Measurements from ENCODE around the gene IFIT5.
"Not testable (repeated sequence)": the region's sequence is repeated elsewhere in the genome, so short reads cannot be mapped to it uniquely, and the experiment has no call there.

IFIT5 gene

DNA sequence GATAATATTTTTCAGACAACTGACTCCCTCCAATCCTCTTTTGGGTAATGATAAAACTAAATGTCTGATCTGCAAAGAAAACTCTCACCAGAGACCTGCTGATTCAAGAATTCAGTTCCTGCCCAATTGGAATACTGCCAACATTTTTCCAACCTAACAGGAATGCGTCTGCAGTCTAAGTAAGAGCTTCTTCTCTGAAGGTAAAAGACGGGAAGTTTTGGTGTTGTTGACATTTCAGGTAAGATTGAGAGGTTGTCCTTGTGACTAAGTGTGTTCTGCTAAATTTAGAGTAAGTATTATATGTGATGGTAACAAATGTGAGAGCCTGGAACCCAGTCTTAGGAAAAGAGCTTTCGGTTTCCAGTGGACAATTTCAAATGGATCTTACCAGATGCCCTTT lies 17.6 kb downstream of the IFIT5 start:
- no peak for DNase-seq (ENCODE audit: low spot score)

- DNase-seq (ENCODE audit: low spot score), result no peak
Observed at GRCh38 chr10:89438525-89438924, 24.2 kb downstream of the IFIT5 start.

DNA sequence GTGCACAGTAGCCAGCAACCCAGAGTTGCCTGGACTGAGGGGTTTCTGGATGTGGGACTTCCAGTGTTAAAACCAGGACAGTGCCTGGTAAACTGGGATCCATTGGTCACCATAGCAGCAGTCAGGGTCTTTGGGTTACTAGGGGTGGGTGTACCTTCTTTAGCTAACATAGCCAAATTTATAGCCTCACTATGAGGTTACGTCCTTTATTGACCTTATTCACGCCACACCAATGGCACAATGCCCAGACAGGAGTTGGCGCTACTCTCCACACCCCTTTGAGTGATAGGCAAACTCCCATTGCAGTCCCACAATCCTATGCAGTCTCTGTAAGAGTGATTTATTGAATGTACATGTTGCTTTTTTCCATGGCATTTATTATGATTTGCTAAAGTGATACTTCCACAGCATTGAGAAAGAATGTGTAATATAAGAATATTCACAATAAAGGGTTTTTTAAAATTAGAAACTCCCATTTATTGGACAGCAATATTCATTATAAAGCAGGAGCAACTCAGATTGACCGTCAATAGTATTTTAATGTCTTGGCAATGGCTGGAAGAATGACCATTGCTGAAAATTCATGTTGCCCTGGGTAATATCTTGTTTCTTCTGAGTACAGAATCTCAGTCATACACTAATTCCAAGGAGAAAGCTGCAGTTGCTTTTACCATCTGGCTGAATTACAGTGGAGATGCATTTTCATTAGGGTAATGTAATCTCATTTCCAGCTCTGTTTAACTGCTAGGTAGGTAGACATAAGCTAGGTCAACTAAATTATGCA lies 26.1 kb downstream of the IFIT5 start:
- no peak for DNase-seq (ENCODE audit: low spot score)

GRCh38 chr10:89442289-89442688 lies 27.9 kb downstream of the IFIT5 start:
- DNase-seq (ENCODE audit: low spot score), result no peak

DNA sequence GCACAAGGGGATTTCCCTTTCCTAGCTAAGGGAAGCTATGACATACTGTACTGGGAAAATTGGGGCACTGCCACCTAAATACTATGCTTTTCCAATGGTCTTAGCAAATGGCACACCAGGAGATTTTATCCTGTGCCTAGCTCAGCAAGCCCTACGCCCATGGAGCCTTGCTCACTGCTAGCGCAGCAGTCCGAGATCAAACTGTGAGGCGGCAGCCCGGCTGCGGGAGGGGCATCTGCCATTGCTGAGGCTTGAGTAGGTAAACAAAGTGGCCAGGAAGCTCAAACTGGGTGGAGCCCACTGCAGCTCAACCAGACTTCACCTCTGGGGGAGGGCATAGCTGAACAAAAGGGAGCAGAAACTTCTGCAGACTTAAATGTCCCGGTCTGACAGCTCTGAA lies 30.5 kb downstream of the IFIT5 start:
- DNase-seq (ENCODE audit: low spot score), result not testable (repeated sequence)

DNA sequence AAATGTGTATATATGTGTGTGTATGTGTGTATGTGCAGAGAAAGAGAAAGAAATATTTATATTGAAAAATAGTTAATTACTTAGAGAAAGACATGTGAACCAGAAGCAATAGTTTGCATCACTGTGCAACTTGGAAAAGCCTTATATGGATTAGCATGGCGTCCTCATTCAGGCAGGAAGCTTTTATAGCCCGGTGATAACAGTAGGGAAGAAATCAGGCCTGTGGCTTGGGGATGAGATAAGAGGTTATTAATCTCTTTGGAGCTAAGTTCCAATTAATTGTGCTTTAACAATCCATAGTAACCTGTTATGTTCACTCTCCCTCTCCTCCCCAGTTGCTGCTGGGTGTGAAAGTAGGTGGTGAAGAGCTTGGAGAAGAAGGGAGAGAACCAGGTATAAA lies 36.5 kb downstream of the IFIT5 start:
- DNase-seq (ENCODE audit: low spot score), result no peak

DNA sequence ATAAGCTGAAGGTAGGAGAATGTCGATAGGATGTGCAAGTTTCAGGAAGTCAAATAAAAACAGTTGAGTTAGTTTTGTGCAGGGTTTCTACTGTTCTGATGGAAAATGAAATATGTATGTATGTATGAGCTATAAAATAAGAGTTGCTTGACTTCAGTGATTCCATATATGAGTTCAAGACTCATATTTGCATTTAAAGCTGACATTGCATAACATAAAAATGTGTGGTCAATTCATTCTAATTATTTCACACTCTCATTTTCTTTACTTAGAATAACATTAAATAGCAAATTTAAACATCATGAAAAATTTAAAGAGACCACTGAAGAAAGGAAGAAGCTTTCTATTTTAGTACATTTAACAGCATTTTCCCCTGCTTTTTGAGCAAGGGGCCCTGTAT lies 37.8 kb downstream of the IFIT5 start:
- DNase-seq (ENCODE audit: low spot score), result no peak

GRCh38 chr10:89454561-89455347 lies 40.4 kb downstream of the IFIT5 start:
- no peak for DNase-seq (ENCODE audit: low spot score)

GRCh38 chr10:89458291-89458690 lies 43.9 kb downstream of the IFIT5 start:
- DNase-seq (ENCODE audit: low spot score), result no peak

DNA sequence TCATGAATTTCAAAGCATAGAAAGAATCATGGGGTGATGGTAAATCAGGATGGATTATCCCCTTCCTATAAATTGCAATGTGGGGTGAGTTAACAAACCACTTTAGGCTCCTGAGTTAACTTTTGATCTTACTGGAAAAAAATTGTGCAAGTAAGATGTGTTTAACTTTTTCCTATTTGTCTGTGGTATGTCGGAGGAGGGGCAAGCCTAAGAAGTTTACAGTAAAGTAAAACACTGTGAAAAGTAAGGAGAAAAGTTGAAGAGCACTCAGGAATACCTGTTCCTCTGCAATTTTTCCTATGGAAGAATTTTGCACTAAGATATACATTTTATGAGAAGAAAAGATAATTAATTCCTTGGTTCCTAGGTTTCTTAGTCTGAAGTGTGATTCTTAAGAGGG lies 44.4 kb downstream of the IFIT5 start:
- DNase-seq (ENCODE audit: low spot score), result no peak

DNA sequence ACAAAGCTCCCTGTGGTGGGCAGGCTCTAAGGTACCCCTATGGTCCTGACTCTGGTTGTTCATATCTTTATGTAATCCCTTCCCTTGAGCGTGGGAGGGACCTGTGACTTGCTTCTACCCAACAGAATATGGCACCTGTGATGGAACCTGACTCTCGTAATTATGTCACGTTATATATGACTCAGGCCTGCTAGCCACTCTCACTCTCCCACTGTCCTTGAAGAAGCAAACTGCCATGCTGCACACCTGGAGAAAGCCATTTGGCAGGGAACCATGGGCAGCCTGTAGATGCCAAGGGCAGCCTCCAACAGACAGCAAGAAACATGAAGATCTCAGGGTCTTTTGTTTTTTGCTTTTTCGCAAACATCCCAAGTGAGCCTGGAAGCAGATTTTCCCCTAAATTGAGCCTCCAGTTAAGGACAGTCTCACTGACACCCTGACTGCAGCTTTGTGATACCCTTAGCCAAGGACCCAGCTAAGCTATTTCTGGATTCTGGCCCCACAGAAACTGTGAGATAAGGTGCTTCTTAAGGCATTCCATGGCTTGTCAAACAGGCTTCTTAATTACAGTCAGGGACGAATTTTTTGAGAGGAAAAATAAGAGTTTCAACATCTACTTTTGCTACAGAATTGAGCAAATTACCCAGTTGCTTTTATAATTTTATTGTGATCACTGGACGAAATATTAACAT lies 49.6 kb downstream of the IFIT5 start:
- DNase-seq (ENCODE audit: low spot score), result no peak

DNA sequence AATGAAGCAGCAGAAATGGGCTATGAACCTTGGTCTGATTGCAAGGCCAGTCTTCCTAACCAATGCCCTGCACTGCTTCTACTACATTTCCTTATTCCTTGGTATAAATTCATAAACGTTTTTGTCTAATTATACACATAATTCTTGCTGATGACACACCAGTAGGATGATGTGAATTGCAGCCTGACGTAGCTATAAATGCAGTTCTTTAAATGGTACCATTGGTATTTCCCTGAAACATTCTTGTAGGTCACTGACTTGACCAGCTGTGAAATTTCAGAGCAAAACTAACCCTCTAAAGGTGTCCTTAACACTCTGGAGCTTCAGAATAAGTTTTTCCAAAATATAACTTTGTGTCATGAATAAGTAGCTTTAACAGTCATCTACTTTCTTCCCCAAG lies 50.8 kb downstream of the IFIT5 start:
- DNase-seq (ENCODE audit: low spot score), result no peak

- no peak for DNase-seq (ENCODE audit: low spot score)
Observed at GRCh38 chr10:89466599-89467035, 52.2 kb downstream of the IFIT5 start.

- no peak for DNase-seq (ENCODE audit: low spot score)
Observed at GRCh38 chr10:89468191-89468965, 54.0 kb downstream of the IFIT5 start.

- no peak for DNase-seq (ENCODE audit: low spot score)
Observed at GRCh38 chr10:89469517-89469916, 55.1 kb downstream of the IFIT5 start.

All from CD4-positive, alpha-beta T cell treated with Interleukin-6 at 100 ng/mL for 8 hours (primary cell).